ENCODE data around the gene TBC1D9. TPM values are rescaled to one million over a fixed set of nuclear protein-coding genes. Genes with fewer than 3 reads are reported as not detected.
"Not testable (repeated sequence)": the region's sequence is repeated elsewhere in the genome, so short reads cannot be mapped to it uniquely, and the experiment has no call there.

The TBC1D9 gene
- total RNA-seq, 3 donors from 2014 or later, result 28.3 to 195 (median 152) TPM

DNA sequence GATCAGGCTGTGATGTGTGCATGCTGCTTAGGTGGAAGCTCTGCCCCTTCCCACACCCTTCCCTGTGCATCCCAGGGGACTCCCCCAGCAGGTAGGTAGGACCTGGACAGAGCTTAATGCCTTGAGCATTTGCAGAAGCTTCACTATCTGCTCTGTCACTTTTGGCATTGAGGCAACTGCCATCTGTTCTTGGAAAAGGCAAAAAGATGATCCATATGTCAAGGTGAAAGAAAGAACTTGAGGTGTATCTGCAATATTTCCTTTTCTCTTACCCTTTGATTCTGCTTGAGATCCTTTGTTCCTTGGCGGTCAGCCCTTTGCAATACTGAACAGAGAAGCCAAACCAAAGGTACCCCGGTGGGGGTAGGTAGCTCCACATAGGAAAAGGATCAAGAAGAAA lies 37.1 kb upstream of the TBC1D9 start:
- intact Hi-C loops (cut with DNase I; ENCODE audit: low total_unique reads), result no loop called here
- TF ChIP-seq POLR2AphosphoS5 (IDR thresholded peaks at IDR 0.05) (no peak), POLR2A (IDR thresholded peaks at IDR 0.05) (no peak)
- TF ChIP-seq, protein P1, sequence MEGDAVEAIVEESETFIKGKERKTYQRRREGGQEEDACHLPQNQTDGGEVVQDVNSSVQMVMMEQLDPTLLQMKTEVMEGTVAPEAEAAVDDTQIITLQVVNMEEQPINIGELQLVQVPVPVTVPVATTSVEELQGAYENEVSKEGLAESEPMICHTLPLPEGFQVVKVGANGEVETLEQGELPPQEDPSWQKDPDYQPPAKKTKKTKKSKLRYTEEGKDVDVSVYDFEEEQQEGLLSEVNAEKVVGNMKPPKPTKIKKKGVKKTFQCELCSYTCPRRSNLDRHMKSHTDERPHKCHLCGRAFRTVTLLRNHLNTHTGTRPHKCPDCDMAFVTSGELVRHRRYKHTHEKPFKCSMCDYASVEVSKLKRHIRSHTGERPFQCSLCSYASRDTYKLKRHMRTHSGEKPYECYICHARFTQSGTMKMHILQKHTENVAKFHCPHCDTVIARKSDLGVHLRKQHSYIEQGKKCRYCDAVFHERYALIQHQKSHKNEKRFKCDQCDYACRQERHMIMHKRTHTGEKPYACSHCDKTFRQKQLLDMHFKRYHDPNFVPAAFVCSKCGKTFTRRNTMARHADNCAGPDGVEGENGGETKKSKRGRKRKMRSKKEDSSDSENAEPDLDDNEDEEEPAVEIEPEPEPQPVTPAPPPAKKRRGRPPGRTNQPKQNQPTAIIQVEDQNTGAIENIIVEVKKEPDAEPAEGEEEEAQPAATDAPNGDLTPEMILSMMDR (IDR thresholded peaks at IDR 0.05), result no peak
- Histone ChIP-seq H3K4me1 (no peaks in the 10 kb centered on the region), H3K9me3 (peaks cover 0 to 4% of the 10 kb centered on the region in 2 donors), H3K36me3 (no peaks in the 10 kb centered on the region), H3K27ac (no peak overlapping the region), H3K27me3 (no peaks in the 10 kb centered on the region), H3K4me3 (no peak overlapping the region)
- no peak for DNase-seq (ENCODE audit: low spot score in 2 of 2)

- DNase-seq (ENCODE audit: low spot score in 2 of 2), result no peak
- TF ChIP-seq, protein P1 (IDR thresholded peaks at IDR 0.05), result no peak
- TF ChIP-seq POLR2AphosphoS5 (IDR thresholded peaks at IDR 0.05), result no peak
- no peak for TF ChIP-seq POLR2A (IDR thresholded peaks at IDR 0.05)
These were observed 34.6 kb upstream of the TBC1D9 start for GRCh38 chr4:140790765-140791164.

GRCh38 chr4:140790171-140790570 lies 34.0 kb upstream of the TBC1D9 start:
- peaks cover 0 to 7% of the 10 kb centered on the region in 2 donors for H3K9me3 ChIP-seq
- no peak overlapping the region for H3K4me3 ChIP-seq
- H3K36me3 ChIP-seq, result no peaks in the 10 kb centered on the region
- H3K27ac ChIP-seq, result no peak overlapping the region
- TF ChIP-seq, protein P1 (IDR thresholded peaks at IDR 0.05), result no peak
- no peak for TF ChIP-seq POLR2A (IDR thresholded peaks at IDR 0.05)
- H3K4me1 ChIP-seq, result no peaks in the 10 kb centered on the region
- intact Hi-C loops (cut with DNase I; ENCODE audit: low total_unique reads), result no loop called here
- DNase-seq (ENCODE audit: low spot score in 2 of 2), result no peak
- no peaks in the 10 kb centered on the region for H3K27me3 ChIP-seq

More at GRCh38 chr4:140790765-140791164, 34.6 kb upstream of the TBC1D9 start:
- intact Hi-C loops (cut with DNase I; ENCODE audit: low total_unique reads), result no loop called here
- no peaks in the 10 kb centered on the region for H3K27me3 ChIP-seq
- H3K36me3 ChIP-seq, result no peaks in the 10 kb centered on the region
- peaks cover 0 to 7% of the 10 kb centered on the region in 2 donors for H3K9me3 ChIP-seq
- H3K4me1 ChIP-seq, result no peaks in the 10 kb centered on the region
- no peak overlapping the region for H3K27ac ChIP-seq
- H3K4me3 ChIP-seq, result no peak overlapping the region

- TF ChIP-seq, protein P1 (IDR thresholded peaks at IDR 0.05), result no peak
- TF ChIP-seq POLR2A (IDR thresholded peaks at IDR 0.05) (no peak), POLR2AphosphoS5 (IDR thresholded peaks at IDR 0.05) (no peak)
- Histone ChIP-seq H3K4me3 (no peak overlapping the region), H3K4me1 (no peaks in the 10 kb centered on the region), H3K27me3 (no peaks in the 10 kb centered on the region), H3K9me3 (peaks cover 0 to 7% of the 10 kb centered on the region in 2 donors), H3K27ac (no peak overlapping the region), H3K36me3 (no peaks in the 10 kb centered on the region)
- intact Hi-C loops (cut with DNase I; ENCODE audit: low total_unique reads), result loop anchor here (2.0 kb wide), 1 partner anchor 47 kb away; no protein-coding TSS in a partner anchor
- DNase-seq (ENCODE audit: low spot score in 2 of 2), result no peak
These were observed 33.6 kb upstream of the TBC1D9 start for GRCh38 chr4:140789759-140790158.

DNA sequence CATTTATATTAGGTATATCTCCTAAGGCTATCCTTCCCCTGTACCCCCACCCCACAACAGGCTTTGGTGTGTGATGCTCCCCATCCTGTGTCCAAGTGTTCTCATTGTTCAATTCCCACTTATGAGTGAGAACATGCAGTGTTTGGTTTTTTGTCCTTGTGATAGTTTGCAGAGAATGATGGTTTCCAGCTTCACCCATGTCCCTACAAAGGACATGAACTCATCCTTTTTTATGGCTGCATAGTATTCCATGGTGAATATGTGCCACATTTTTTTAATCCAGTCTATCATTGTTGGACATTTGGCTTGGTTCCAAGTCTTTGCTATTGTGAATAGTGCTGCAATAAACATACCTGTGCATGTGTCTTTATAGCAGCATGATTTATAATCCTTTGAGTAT lies 26.6 kb upstream of the TBC1D9 start:
- H3K27ac ChIP-seq; H3K4me1 ChIP-seq; DNase-seq (ENCODE audit: low spot score in 2 of 2); H3K27me3 ChIP-seq; H3K36me3 ChIP-seq; H3K9me3 ChIP-seq; H3K4me3 ChIP-seq; intact Hi-C loops (cut with DNase I; ENCODE audit: low total_unique reads): not testable (repeated sequence)

- intact Hi-C loops (cut with DNase I; ENCODE audit: low total_unique reads), result no loop called here
- TF ChIP-seq POLR2AphosphoS5 (IDR thresholded peaks at IDR 0.05), result no peak
- TF ChIP-seq POLR2A (IDR thresholded peaks at IDR 0.05), result no peak
- H3K27ac ChIP-seq, result no peak overlapping the region
- H3K4me3 ChIP-seq, result no peak overlapping the region
- H3K36me3 ChIP-seq, result no peaks in the 10 kb centered on the region
- no peak for DNase-seq (ENCODE audit: low spot score in 2 of 2)
- H3K4me1 ChIP-seq, result no peaks in the 10 kb centered on the region
- H3K27me3 ChIP-seq, result no peaks in the 10 kb centered on the region
- H3K9me3 ChIP-seq, result no peaks in the 10 kb centered on the region
These were observed 25.4 kb upstream of the TBC1D9 start for GRCh38 chr4:140781596-140781995.
